Sigmoid colon (tissue), 7 donors: ENCODE results near the gene EMD. TPM values are rescaled to one million over a fixed set of nuclear protein-coding genes. Genes with fewer than 3 reads are reported as not detected.

Source experiments
- DNase-seq: peaks from one replicate; pipeline ENCODE4 v3.0.0-alpha.2; 2019
- H3K27ac ChIP-seq, 4 donors: fragments of 200-600 bp; sonication (generic); one replicate each; pipeline ENCODE4 v1.5.1; 2016 to 2019; ENCODE audit warnings: mild to moderate bottlenecking in 1 of 4
- H3K27me3 ChIP-seq, 3 donors: fragments of 200-600 bp; sonication (generic); one replicate each; pipeline ENCODE4 v1.5.1; 2019; ENCODE audit warnings: mild to moderate bottlenecking in 1 of 3
- H3K36me3 ChIP-seq, 4 donors: fragments of 200-600 bp; sonication (generic); one replicate each; pipeline ENCODE4 v1.5.1; 2016 to 2019
- H3K4me1 ChIP-seq, 4 donors: fragments of 200-600 bp; sonication (generic); one replicate each; pipeline ENCODE4 v1.5.1; 2017 to 2019
- H3K4me3 ChIP-seq, 4 donors: fragments of 200-600 bp; sonication (generic); one replicate each; pipeline ENCODE4 v1.5.1; 2017 to 2019; ENCODE audit warnings: mild to moderate bottlenecking in 2 of 4, moderate library complexity in 1 of 4
- H3K9me3 ChIP-seq, 4 donors: fragments of 200-600 bp in 3 of 4; sonication (generic) in 3 of 4; one replicate each; pipeline versions ENCODE4 v1.5.1 to v1.6.1; 2013 to 2019
- EP300 ChIP-seq, 4 donors: sonication (generic); formaldehyde crosslinking; IDR thresholded peaks; one replicate each; pipeline ENCODE4 v1.6.1; 2017; ENCODE audit warnings: antibody characterized with exemption in 4 of 4
- POLR2A ChIP-seq, 2 donors: fragments of 450-650 bp; IDR thresholded peaks; one replicate each; pipeline ENCODE4 v1.6.1; 2016; ENCODE audit warnings: antibody characterized with exemption in 2 of 2, mild to moderate bottlenecking in 2 of 2, moderate library complexity in 2 of 2
- POLR2AphosphoS5 ChIP-seq, 4 donors: sonication (generic); formaldehyde crosslinking; IDR thresholded peaks; one replicate each; pipeline ENCODE4 v1.6.1; 2017; ENCODE audit warnings: antibody characterized with exemption in 4 of 4
- WGBS, 2 donors: extraction: QIAGEN DNeasy Blood & Tissue Kit; methylation state at CpG; one replicate each; pipeline ENCODE4 v1.1.7; 2013; 5-methylcytosine and 5-hydroxymethylcytosine counted together
- intact Hi-C: fragments of 100-400 bp; cut with DNase I; formaldehyde crosslinking; loops from one replicate; pipeline ENCODE4 v1.15.1; 2023
- polyA plus RNA-seq, 3 donors: library from polyadenylated mRNA; stranded (reverse); fragments of 200-250 nt; gene quantifications; one replicate each; pipeline ENCODE4 v1.2.3, GENCODE V29; 2013
- total RNA-seq, 4 donors: library from RNA; depleted of rRNA; stranded (reverse); fragments of >200 nt; gene quantifications; one replicate each; pipeline ENCODE4 v1.1.0, GENCODE V29; 2016
- TF ChIP-seq, protein P1 (sequence below), 4 experiments: fragments of 450-650 bp in 3 of 4; fragments of 200-600 bp in 1 of 4; IDR thresholded peaks; one replicate each; pipeline ENCODE4 v1.5.1; 2016 to 2019; ENCODE audit warnings: antibody characterized with exemption in 4 of 4, mild to moderate bottlenecking in 3 of 4, moderate library complexity in 2 of 4
- donor health status: healthy with polysubstance abuse.
- donor health status: Bipolar disorder and iron deficiency.
- donor health status: healthy.

EMD gene
- total and polyA plus RNA-seq, 7 donors = 40.7 to 87.9 (median 46.0) TPM

- WGBS, 2 donors = 80% methylated on average over 7 of the region's 7 CpGs
- intact Hi-C loops = no loop called here
- no peak for TF ChIP-seq POLR2AphosphoS5 (IDR thresholded peaks at IDR 0.05)
- TF ChIP-seq EP300 (IDR thresholded peaks at IDR 0.05) = no peak
- TF ChIP-seq, protein P1, sequence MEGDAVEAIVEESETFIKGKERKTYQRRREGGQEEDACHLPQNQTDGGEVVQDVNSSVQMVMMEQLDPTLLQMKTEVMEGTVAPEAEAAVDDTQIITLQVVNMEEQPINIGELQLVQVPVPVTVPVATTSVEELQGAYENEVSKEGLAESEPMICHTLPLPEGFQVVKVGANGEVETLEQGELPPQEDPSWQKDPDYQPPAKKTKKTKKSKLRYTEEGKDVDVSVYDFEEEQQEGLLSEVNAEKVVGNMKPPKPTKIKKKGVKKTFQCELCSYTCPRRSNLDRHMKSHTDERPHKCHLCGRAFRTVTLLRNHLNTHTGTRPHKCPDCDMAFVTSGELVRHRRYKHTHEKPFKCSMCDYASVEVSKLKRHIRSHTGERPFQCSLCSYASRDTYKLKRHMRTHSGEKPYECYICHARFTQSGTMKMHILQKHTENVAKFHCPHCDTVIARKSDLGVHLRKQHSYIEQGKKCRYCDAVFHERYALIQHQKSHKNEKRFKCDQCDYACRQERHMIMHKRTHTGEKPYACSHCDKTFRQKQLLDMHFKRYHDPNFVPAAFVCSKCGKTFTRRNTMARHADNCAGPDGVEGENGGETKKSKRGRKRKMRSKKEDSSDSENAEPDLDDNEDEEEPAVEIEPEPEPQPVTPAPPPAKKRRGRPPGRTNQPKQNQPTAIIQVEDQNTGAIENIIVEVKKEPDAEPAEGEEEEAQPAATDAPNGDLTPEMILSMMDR (IDR thresholded peaks at IDR 0.05) = no peak
- no peak for TF ChIP-seq POLR2A (IDR thresholded peaks at IDR 0.05)
- no peaks in the 10 kb centered on the region for H3K27me3 ChIP-seq
- H3K4me1 ChIP-seq = peaks cover 0 to 7% (median 6%) of the 10 kb centered on the region in 4 donors
- no peak for DNase-seq
- H3K27ac ChIP-seq = no peak overlapping the region
- no peaks in the 10 kb centered on the region for H3K9me3 ChIP-seq
- H3K36me3 ChIP-seq = no peaks in the 10 kb centered on the region
- no peak overlapping the region for H3K4me3 ChIP-seq
These were observed 38.1 kb downstream of the EMD start for GRCh38 chrX:154417157-154417556.

DNA sequence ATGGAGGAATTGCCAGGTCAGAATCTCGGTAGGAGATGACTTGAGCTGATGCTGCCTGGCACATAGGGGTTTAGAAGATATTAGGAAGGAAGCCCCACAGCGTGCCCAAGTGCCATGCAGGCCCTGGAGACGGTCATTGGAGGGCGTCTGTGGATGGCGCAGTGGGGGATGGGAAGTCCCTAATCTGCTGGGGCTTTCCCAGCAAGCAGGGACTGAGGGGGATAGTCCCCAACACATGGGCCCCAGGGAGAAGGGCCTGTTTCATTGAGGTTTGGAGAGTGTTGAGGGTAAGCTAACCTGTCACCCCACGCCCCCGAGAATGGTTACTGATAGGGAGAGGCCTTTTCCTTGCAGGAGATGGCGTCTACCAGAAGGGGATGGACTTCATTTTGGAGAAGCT is 40.1 kb downstream of the EMD start:
- Histone ChIP-seq H3K4me1 (no peaks in the 10 kb centered on the region), H3K4me3 (no peak overlapping the region), H3K36me3 (no peaks in the 10 kb centered on the region), H3K9me3 (no peaks in the 10 kb centered on the region), H3K27me3 (no peaks in the 10 kb centered on the region), H3K27ac (peak overlapping the region in 1 of 4 donors; percentile 27)
- 88 to 91% methylated on average over 8 of the region's 8 CpGs for WGBS, 2 donors
- intact Hi-C loops = no loop called here
- DNase-seq = no peak
- TF ChIP-seq EP300 (IDR thresholded peaks at IDR 0.05) = no peak
- TF ChIP-seq, protein P1 (IDR thresholded peaks at IDR 0.05) = no peak
- no peak for TF ChIP-seq POLR2A (IDR thresholded peaks at IDR 0.05)
- TF ChIP-seq POLR2AphosphoS5 (IDR thresholded peaks at IDR 0.05) = no peak

GRCh38 chrX:154419688-154420401 is 40.8 kb downstream of the EMD start:
- no peak for DNase-seq
- Histone ChIP-seq H3K36me3 (no peaks in the 10 kb centered on the region), H3K4me3 (no peak overlapping the region), H3K27ac (peak overlapping the region in 1 of 4 donors; percentile 27), H3K9me3 (no peaks in the 10 kb centered on the region), H3K4me1 (no peaks in the 10 kb centered on the region), H3K27me3 (no peaks in the 10 kb centered on the region)
- intact Hi-C loops = no loop called here
- WGBS, 2 donors = 86 to 90% methylated on average over 19 of the region's 19 CpGs
- TF ChIP-seq, protein P1 (IDR thresholded peaks at IDR 0.05) = no peak
- TF ChIP-seq POLR2AphosphoS5 (IDR thresholded peaks at IDR 0.05) = no peak
- TF ChIP-seq EP300 (IDR thresholded peaks at IDR 0.05) = no peak
- TF ChIP-seq POLR2A (IDR thresholded peaks at IDR 0.05) = no peak

- intact Hi-C loops = no loop called here
- Histone ChIP-seq H3K27ac (peak overlapping the region in 1 of 4 donors; percentile 27), H3K9me3 (no peaks in the 10 kb centered on the region), H3K4me1 (no peaks in the 10 kb centered on the region), H3K4me3 (no peak overlapping the region), H3K36me3 (no peaks in the 10 kb centered on the region), H3K27me3 (no peaks in the 10 kb centered on the region)
- DNase-seq = no peak
- TF ChIP-seq, protein P1 (IDR thresholded peaks at IDR 0.05) = no peak
- no peak for TF ChIP-seq EP300 (IDR thresholded peaks at IDR 0.05)
- TF ChIP-seq POLR2A (IDR thresholded peaks at IDR 0.05) = no peak
- TF ChIP-seq POLR2AphosphoS5 (IDR thresholded peaks at IDR 0.05) = no peak
- 91 to 94% methylated on average over 10 of the region's 10 CpGs for WGBS, 2 donors
These were observed 41.3 kb downstream of the EMD start for GRCh38 chrX:154420402-154420756.
